Gastrocnemius medialis (tissue), 4 donors: ENCODE data around the gene CSGALNACT2. TPM values are rescaled to one million over a fixed set of nuclear protein-coding genes. Genes with fewer than 3 reads are reported as not detected.

ENCODE experiments used
- ATAC-seq, 2 donors: fragments of 150-250 bp; one replicate each; pipeline ENCODE4 v1.9.1; 2016
- DNase-seq, 2 donors: peaks; one replicate each; pipeline ENCODE4 v3.0.0-alpha.2; 2019
- H3K27ac ChIP-seq, 4 donors: fragments of 200-600 bp; sonication (generic); 1 replicate in 1 of 4; 2 replicates in 3 of 4; pipeline ENCODE4 v1.5.1; 2016 to 2018; ENCODE audit warnings: mild to moderate bottlenecking in 2 of 4, moderate library complexity in 1 of 4
- H3K27me3 ChIP-seq, 3 donors: fragments of 200-600 bp; sonication (generic) in 2 of 3; 1 replicate in 1 of 3; 2 replicates in 2 of 3; pipeline versions ENCODE4 v1.5.1 to v1.6.0; 2016 to 2019; ENCODE audit warnings: mild to moderate bottlenecking in 1 of 3, moderate library complexity in 1 of 3
- H3K36me3 ChIP-seq, 2 donors: fragments of 200-600 bp; sonication (generic) in 1 of 2; one replicate each; pipeline ENCODE4 v1.5.1; 2017 to 2018
- H3K4me1 ChIP-seq, 2 donors: fragments of 200-600 bp; sonication (generic) in 1 of 2; one replicate each; pipeline ENCODE4 v1.5.1; 2016 to 2017; ENCODE audit warnings: mild to moderate bottlenecking in 2 of 2
- H3K4me3 ChIP-seq, 4 donors: fragments of 200-600 bp; sonication (generic) in 3 of 4; 1 replicate in 1 of 4; 2 replicates in 3 of 4; pipeline ENCODE4 v1.5.1; 2016 to 2019; ENCODE audit warnings: mild to moderate bottlenecking in 2 of 4
- H3K9me3 ChIP-seq, 3 donors: fragments of 200-600 bp; sonication (generic) in 2 of 3; 1 replicate in 1 of 3; 2 replicates in 2 of 3; pipeline ENCODE4 v1.5.1; 2016 to 2019
- POLR2A ChIP-seq, 2 donors: fragments of 450-650 bp; IDR thresholded peaks; one replicate each; pipeline ENCODE4 v1.6.1; 2017; ENCODE audit warnings: antibody characterized with exemption in 2 of 2, mild to moderate bottlenecking in 2 of 2, moderate library complexity in 2 of 2
- in situ Hi-C, 4 donors: fragments of 200-750 bp; cut with MboI; loops; one replicate each; pipeline versions ENCODE4 v1.15.0 to v1.8.0; 2017; ENCODE audit warnings: low sequenced_read_pairs in 4 of 4
- intact Hi-C: fragments of 100-400 bp; cut with DNase I; formaldehyde crosslinking; loops from one replicate; pipeline ENCODE4 v1.15.1; 2023; ENCODE audit warnings: low total_unique reads
- total RNA-seq, 4 donors: library from RNA; depleted of rRNA; stranded (reverse); fragments of >200 nt; gene quantifications; one replicate each; pipeline versions ENCODE4 v1.1.0 to v1.2.3, GENCODE V29; 2016
- TF ChIP-seq, protein P1 (sequence below), 5 experiments: fragments of 450-650 bp in 3 of 5; fragments of 200-600 bp in 2 of 5; sonication (generic) in 2 of 5; IDR thresholded peaks in 4 of 5; conservative IDR thresholded peaks in 1 of 5; 1 replicate in 4 of 5; 2 replicates in 1 of 5; pipeline ENCODE4 v1.5.1; 2016 to 2019; ENCODE audit warnings: antibody characterized with exemption in 5 of 5, mild to moderate bottlenecking in 3 of 5, moderate library complexity in 3 of 5

The CSGALNACT2 gene
- total RNA-seq, 4 donors from 2014 or later, result 12.3 to 17.3 (median 14.1) TPM

DNA sequence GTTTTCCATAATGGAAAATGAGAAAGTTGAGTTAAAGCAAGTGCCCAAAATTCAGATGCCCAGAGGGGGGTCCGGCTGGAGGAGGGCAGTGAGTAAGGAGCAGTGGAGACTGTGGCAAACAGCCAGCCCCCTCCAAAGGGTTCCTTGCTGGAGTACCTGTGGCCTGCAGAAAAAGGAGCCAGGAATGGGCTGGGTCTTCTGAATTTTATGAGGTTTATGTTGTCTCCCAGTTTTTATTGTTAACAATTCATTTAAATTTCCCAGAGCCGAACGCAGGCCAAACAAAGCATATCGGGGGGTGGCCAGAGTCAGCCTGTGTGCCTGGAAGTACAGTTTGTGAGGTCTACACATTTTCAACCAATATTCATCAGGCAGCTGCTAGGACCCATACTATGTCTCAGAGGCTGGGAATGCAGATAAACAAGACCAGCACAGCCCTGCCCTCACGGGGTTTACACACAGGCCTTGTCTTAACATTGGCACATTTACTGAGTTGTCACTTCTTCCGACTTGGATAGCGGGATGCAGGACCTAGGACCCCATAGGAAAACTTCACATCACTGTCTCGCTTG lies 12.9 kb upstream of the CSGALNACT2 start:
- no peaks in the 10 kb centered on the region for H3K9me3 ChIP-seq
- in situ Hi-C loops (no loop called here), intact Hi-C loops (no loop called here)
- TF ChIP-seq POLR2A (IDR thresholded peaks at IDR 0.05), result no peak
- TF ChIP-seq, protein P1, sequence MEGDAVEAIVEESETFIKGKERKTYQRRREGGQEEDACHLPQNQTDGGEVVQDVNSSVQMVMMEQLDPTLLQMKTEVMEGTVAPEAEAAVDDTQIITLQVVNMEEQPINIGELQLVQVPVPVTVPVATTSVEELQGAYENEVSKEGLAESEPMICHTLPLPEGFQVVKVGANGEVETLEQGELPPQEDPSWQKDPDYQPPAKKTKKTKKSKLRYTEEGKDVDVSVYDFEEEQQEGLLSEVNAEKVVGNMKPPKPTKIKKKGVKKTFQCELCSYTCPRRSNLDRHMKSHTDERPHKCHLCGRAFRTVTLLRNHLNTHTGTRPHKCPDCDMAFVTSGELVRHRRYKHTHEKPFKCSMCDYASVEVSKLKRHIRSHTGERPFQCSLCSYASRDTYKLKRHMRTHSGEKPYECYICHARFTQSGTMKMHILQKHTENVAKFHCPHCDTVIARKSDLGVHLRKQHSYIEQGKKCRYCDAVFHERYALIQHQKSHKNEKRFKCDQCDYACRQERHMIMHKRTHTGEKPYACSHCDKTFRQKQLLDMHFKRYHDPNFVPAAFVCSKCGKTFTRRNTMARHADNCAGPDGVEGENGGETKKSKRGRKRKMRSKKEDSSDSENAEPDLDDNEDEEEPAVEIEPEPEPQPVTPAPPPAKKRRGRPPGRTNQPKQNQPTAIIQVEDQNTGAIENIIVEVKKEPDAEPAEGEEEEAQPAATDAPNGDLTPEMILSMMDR (IDR thresholded peaks at IDR 0.05 in 4 of 5, conservative IDR thresholded peaks at IDR 0.05 in 1 of 5), result no peak
- no peak overlapping the region for H3K27ac ChIP-seq
- ATAC-seq (no peak), DNase-seq (no peak)
- H3K36me3 ChIP-seq, result no peaks in the 10 kb centered on the region
- H3K27me3 ChIP-seq, result no peaks in the 10 kb centered on the region
- no peak overlapping the region for H3K4me3 ChIP-seq
- no peaks in the 10 kb centered on the region for H3K4me1 ChIP-seq

DNA sequence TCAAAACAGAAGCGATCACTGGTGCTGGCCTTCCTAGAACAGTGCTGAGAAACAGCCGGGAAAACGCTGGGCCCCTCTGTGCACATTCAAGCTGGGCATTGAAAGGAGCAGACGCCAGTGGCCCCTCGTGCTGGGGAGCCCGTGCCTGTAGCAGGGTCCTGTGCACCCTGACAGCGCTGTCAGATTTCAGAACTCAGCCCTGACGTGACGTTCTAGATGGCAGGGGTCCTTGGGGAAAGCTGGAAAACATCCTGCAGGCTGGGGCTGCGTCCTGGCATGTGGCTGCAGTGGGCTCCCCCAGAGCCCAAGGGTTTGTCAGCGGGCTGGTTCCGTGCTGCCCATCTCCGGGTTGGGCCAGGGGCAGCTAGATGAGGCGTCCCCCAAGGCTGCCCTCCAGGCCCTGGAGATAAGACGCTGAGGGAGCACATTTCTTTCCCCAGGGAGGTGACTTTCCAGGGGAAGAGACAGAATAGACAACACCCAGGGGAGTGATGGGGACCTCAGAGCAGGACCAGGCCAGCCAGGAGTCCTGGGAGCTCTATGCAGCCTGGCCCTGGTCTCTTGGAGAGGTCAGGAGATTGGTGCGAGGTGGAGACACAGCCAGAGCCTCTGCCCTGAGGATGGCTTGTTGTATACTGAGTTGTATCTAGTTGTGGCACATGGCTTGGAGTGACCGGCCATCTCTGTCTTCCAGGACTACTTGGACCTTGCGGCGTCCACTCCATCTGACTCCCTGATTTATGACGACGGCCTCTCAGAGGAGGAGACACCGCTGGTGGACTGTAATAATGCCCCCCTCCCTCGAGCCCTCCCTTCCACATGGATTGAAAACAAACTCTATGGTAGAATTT lies 12.1 kb upstream of the CSGALNACT2 start:
- Histone ChIP-seq H3K36me3 (no peaks in the 10 kb centered on the region), H3K27me3 (no peaks in the 10 kb centered on the region), H3K4me1 (no peaks in the 10 kb centered on the region), H3K9me3 (no peaks in the 10 kb centered on the region), H3K4me3 (no peak overlapping the region), H3K27ac (no peak overlapping the region)
- DNase-seq (no peak), ATAC-seq (no peak)
- in situ Hi-C loops, result no loop called here
- TF ChIP-seq, protein P1 (IDR thresholded peaks at IDR 0.05 in 4 of 5, conservative IDR thresholded peaks at IDR 0.05 in 1 of 5), result no peak
- no peak for TF ChIP-seq POLR2A (IDR thresholded peaks at IDR 0.05)
- intact Hi-C loops, result no loop called here

DNA sequence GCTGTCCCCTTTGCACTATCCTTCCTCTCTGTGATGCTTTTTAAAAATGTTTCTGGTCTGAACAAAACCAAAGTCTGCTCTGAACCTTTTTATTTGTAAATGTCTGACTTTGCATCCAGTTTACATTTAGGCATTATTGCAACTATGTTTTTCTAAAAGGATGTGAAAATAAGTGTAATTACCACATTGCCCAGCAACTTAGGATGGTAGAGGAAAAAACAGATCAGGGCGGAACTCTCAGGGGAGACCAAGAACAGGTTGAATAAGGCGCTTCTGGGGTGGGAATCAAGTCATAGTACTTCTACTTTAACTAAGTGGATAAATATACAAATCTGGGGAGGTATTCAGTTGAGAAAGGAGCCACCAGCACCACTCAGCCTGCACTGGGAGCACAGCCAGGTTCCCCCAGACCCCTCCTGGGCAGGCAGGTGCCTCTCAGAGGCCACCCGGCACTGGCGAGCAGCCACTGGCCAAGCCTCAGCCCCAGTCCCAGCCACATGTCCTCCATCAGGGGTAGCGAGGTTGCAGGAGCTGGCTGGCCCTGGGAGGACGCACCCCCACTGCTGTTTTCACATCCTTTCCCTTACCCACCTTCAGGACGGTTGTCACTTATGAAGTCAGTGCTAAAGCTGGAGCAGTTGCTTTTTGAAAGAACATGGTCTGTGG lies 11.4 kb upstream of the CSGALNACT2 start:
- Histone ChIP-seq H3K27me3 (no peaks in the 10 kb centered on the region), H3K4me1 (no peaks in the 10 kb centered on the region), H3K27ac (no peak overlapping the region), H3K4me3 (no peak overlapping the region), H3K36me3 (no peaks in the 10 kb centered on the region), H3K9me3 (no peaks in the 10 kb centered on the region)
- in situ Hi-C loops (no loop called here), intact Hi-C loops (no loop called here)
- TF ChIP-seq POLR2A (IDR thresholded peaks at IDR 0.05), result no peak
- TF ChIP-seq, protein P1 (IDR thresholded peaks at IDR 0.05 in 4 of 5, conservative IDR thresholded peaks at IDR 0.05 in 1 of 5), result no peak
- DNase-seq, result no peak
- ATAC-seq, result no peak

DNA sequence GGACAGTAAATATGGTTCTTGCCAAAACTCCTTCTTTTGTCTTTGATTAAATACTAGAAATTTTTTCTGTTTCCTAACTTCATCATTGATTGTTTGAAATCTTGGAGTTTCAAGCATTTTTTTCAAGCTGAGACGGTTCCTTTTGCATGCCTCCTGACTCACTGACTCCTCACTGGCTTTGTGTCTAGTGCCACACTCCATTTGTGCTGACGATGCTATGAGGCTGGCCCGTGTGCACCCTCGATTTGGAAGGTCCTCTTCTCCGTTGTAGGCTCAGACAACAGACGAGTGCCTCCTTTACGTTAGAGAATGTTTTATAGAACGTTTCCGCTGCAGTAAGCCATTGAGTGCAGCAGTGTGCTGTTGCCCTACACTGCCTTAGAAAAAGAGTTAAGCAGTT lies 10.8 kb upstream of the CSGALNACT2 start:
- H3K27me3 ChIP-seq, result no peaks in the 10 kb centered on the region
- intact Hi-C loops, result no loop called here
- TF ChIP-seq, protein P1 (IDR thresholded peaks at IDR 0.05 in 4 of 5, conservative IDR thresholded peaks at IDR 0.05 in 1 of 5), result no peak
- TF ChIP-seq POLR2A (IDR thresholded peaks at IDR 0.05), result no peak
- no peak overlapping the region for H3K27ac ChIP-seq
- no peaks in the 10 kb centered on the region for H3K36me3 ChIP-seq
- DNase-seq, result no peak
- H3K9me3 ChIP-seq, result no peaks in the 10 kb centered on the region
- H3K4me1 ChIP-seq, result no peaks in the 10 kb centered on the region
- no peak overlapping the region for H3K4me3 ChIP-seq
- ATAC-seq, result no peak
- in situ Hi-C loops, result no loop called here
